Uterus (tissue), 2 donors: Measurements from ENCODE around the gene SDK2.

Experiments used
- POLR2A ChIP-seq, 2 donors: fragments of 450-650 bp; IDR thresholded peaks; one replicate each; pipeline ENCODE4 v1.6.1; 2016; ENCODE audit warnings: antibody characterized with exemption in 2 of 2, mild to moderate bottlenecking in 1 of 2, moderate library complexity in 1 of 2
- TF ChIP-seq, protein P1 (sequence below), 4 experiments: fragments of 200-600 bp in 2 of 4; fragments of 450-650 bp in 2 of 4; sonication (generic) in 2 of 4; IDR thresholded peaks; one replicate each; pipeline ENCODE4 v1.5.1; 2016 to 2019; ENCODE audit warnings: antibody characterized with exemption in 4 of 4, mild to moderate bottlenecking in 2 of 4, moderate library complexity in 1 of 4

DNA sequence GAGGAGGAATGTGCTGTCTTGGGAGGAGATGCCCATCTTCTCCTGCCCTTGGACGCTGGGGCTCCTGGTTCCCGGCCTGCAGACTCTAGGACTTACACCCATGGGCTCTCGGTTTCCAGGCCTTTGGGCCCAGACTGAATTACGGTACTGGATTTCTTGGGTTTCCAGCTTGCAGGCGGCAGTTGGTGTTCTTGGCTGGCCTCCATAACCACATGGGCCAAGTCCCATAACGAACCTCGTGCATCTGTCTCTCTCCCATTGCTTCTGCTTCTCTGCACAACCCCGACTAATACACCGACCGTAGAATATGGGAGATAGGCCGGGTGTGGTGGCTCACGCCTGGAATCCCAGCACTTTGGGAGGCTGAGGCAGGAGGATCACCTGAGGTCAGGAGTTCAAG is 162.6 kb downstream of the SDK2 start:
- TF ChIP-seq, protein P1, sequence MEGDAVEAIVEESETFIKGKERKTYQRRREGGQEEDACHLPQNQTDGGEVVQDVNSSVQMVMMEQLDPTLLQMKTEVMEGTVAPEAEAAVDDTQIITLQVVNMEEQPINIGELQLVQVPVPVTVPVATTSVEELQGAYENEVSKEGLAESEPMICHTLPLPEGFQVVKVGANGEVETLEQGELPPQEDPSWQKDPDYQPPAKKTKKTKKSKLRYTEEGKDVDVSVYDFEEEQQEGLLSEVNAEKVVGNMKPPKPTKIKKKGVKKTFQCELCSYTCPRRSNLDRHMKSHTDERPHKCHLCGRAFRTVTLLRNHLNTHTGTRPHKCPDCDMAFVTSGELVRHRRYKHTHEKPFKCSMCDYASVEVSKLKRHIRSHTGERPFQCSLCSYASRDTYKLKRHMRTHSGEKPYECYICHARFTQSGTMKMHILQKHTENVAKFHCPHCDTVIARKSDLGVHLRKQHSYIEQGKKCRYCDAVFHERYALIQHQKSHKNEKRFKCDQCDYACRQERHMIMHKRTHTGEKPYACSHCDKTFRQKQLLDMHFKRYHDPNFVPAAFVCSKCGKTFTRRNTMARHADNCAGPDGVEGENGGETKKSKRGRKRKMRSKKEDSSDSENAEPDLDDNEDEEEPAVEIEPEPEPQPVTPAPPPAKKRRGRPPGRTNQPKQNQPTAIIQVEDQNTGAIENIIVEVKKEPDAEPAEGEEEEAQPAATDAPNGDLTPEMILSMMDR (IDR thresholded peaks at IDR 0.05), result no peak
- TF ChIP-seq POLR2A (IDR thresholded peaks at IDR 0.05), result no peak
